Brain pericyte (primary cell): ENCODE measurements around the gene PXK.

Experiments
- DNase-seq: peaks from one replicate; pipeline ENCODE4 v3.0.0-alpha.2; 2012; ENCODE audit warnings: low read depth, low spot score

The PXK gene

GRCh38 chr3:58383476-58383875 lies 50.8 kb downstream of the PXK start:
- DNase-seq, result no peak

GRCh38 chr3:58383904-58384303 lies 51.2 kb downstream of the PXK start:
- peak; percentile 88 for DNase-seq

- no peak for DNase-seq
These were observed 51.8 kb downstream of the PXK start for GRCh38 chr3:58384381-58385090.

GRCh38 chr3:58386626-58387365 lies 54.1 kb downstream of the PXK start:
- DNase-seq, result peak; percentile 58

- no peak for DNase-seq
These were observed 55.2 kb downstream of the PXK start for GRCh38 chr3:58387650-58388546.

- no peak for DNase-seq
These were observed 55.9 kb downstream of the PXK start for GRCh38 chr3:58388550-58389091.

- DNase-seq, result no peak
These were observed 58.6 kb downstream of the PXK start for GRCh38 chr3:58391156-58391865.

GRCh38 chr3:58392181-58392580 lies 59.5 kb downstream of the PXK start:
- DNase-seq, result no peak

GRCh38 chr3:58394339-58394738 lies 61.6 kb downstream of the PXK start:
- no peak for DNase-seq

- no peak for DNase-seq
These were observed 66.1 kb downstream of the PXK start for GRCh38 chr3:58398669-58399333.

- DNase-seq, result no peak
These were observed 70.9 kb downstream of the PXK start for GRCh38 chr3:58403513-58404109.

GRCh38 chr3:58404396-58404795 lies 71.7 kb downstream of the PXK start:
- no peak for DNase-seq

GRCh38 chr3:58408906-58409305 lies 76.2 kb downstream of the PXK start:
- no peak for DNase-seq

GRCh38 chr3:58409663-58410062 lies 77.0 kb downstream of the PXK start:
- no peak for DNase-seq

GRCh38 chr3:58411036-58411435 lies 78.3 kb downstream of the PXK start:
- DNase-seq, result no peak

- DNase-seq, result no peak
These were observed 79.4 kb downstream of the PXK start for GRCh38 chr3:58411851-58412830.

- DNase-seq, result no peak
These were observed 82.0 kb downstream of the PXK start for GRCh38 chr3:58414538-58415197.

- DNase-seq, result no peak
These were observed 83.5 kb downstream of the PXK start for GRCh38 chr3:58416191-58416590.

- DNase-seq, result no peak
These were observed 84.4 kb downstream of the PXK start for GRCh38 chr3:58417075-58417474.
